ENCODE results near the gene KCNIP4. TPM values are rescaled to one million over a fixed set of nuclear protein-coding genes. Genes with fewer than 3 reads are reported as not detected.

The KCNIP4 gene
- total RNA-seq, 1 experiment from 2014 or later: not detected

GRCh38 chr4:20883231-20883630 lies 1065.3 kb downstream of the KCNIP4 start:
- no peak overlapping the region for H3K4me2 ChIP-seq
- no peaks in the 10 kb centered on the region for H3K9me3 ChIP-seq (ENCODE audit: insufficient read depth, low read depth)
- ChIA-PET POLR2A (ENCODE audit: unreplicated experiment) (no interaction called here), CTCF (no interaction called here)
- no peak for TF ChIP-seq EZH2 (IDR thresholded peaks at IDR 0.05; ENCODE audit: low read depth)
- TF ChIP-seq, protein P1, sequence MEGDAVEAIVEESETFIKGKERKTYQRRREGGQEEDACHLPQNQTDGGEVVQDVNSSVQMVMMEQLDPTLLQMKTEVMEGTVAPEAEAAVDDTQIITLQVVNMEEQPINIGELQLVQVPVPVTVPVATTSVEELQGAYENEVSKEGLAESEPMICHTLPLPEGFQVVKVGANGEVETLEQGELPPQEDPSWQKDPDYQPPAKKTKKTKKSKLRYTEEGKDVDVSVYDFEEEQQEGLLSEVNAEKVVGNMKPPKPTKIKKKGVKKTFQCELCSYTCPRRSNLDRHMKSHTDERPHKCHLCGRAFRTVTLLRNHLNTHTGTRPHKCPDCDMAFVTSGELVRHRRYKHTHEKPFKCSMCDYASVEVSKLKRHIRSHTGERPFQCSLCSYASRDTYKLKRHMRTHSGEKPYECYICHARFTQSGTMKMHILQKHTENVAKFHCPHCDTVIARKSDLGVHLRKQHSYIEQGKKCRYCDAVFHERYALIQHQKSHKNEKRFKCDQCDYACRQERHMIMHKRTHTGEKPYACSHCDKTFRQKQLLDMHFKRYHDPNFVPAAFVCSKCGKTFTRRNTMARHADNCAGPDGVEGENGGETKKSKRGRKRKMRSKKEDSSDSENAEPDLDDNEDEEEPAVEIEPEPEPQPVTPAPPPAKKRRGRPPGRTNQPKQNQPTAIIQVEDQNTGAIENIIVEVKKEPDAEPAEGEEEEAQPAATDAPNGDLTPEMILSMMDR (conservative IDR thresholded peaks at IDR 0.05): no peak
- H3K27ac ChIP-seq: no peak overlapping the region
- H4K20me1 ChIP-seq (ENCODE audit: insufficient read depth): no peaks in the 10 kb centered on the region
- H2AFZ ChIP-seq: no peak overlapping the region
- H3K79me2 ChIP-seq (ENCODE audit: low read depth): no peaks in the 10 kb centered on the region
- H3K4me1 ChIP-seq (replicated peaks; ENCODE audit: insufficient read depth): no peaks in the 10 kb centered on the region
- H3F3A ChIP-seq (ENCODE audit: insufficient read depth, low read depth): no peaks in the 10 kb centered on the region
- H3K9me2 ChIP-seq (ENCODE audit: insufficient read depth): no peaks in the 10 kb centered on the region
- DNase-seq: no peak
- H3K4me3 ChIP-seq: no peak overlapping the region
- no TSS peak for BruUV-seq (replicated peaks)
- intact Hi-C loops (cut with micrococcal nuclease; ENCODE audit: unreplicated experiment): no loop called here
- H3K27me3 ChIP-seq (ENCODE audit: insufficient read depth, low read depth): no peaks in the 10 kb centered on the region
- no peaks in the 10 kb centered on the region for H3K36me3 ChIP-seq (ENCODE audit: low read depth)

- Histone ChIP-seq H3K27ac (no peak overlapping the region), H3K79me2 (ENCODE audit: low read depth) (no peaks in the 10 kb centered on the region), H3K4me1 (replicated peaks; ENCODE audit: insufficient read depth) (no peaks in the 10 kb centered on the region), H4K20me1 (ENCODE audit: insufficient read depth) (no peaks in the 10 kb centered on the region), H2AFZ (no peak overlapping the region), H3K4me3 (no peak overlapping the region), H3F3A (ENCODE audit: insufficient read depth, low read depth) (no peaks in the 10 kb centered on the region), H3K27me3 (ENCODE audit: insufficient read depth, low read depth) (no peaks in the 10 kb centered on the region), H3K4me2 (no peak overlapping the region), H3K36me3 (ENCODE audit: low read depth) (no peaks in the 10 kb centered on the region), H3K9me3 (ENCODE audit: insufficient read depth, low read depth) (no peaks in the 10 kb centered on the region), H3K9me2 (ENCODE audit: insufficient read depth) (no peaks in the 10 kb centered on the region)
- ChIA-PET POLR2A (ENCODE audit: unreplicated experiment) (interaction anchor here (0.6 kb wide), 1 partner anchor 93 kb away, joined by 7 read pairs; no protein-coding TSS in a partner anchor), CTCF (no interaction called here)
- TF ChIP-seq, protein P1 (conservative IDR thresholded peaks at IDR 0.05): no peak
- TF ChIP-seq EZH2 (IDR thresholded peaks at IDR 0.05; ENCODE audit: low read depth): no peak
- intact Hi-C loops (cut with micrococcal nuclease; ENCODE audit: unreplicated experiment): no loop called here
- no TSS peak for BruUV-seq (replicated peaks)
- no peak for DNase-seq
These were observed 1066.1 kb downstream of the KCNIP4 start for GRCh38 chr4:20882500-20882899.

DNA sequence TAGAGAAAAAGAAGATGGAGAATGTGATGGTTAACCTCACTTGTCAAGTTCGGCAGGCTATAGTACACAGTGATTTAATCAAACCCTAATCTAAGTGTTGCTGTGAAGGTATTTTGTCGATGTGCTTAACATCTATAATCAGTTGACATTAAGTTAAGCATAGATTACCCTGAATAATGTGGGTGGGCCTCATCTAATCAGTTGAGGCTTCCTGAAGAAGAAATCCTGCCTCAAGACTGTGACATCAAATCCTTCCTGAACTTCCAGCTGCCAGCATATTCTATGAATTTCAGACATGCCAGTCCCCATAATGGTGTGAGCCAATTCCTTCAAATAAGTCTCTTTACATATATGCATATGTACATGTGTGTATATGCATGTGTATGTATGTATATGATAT lies 1066.9 kb downstream of the KCNIP4 start:
- H3F3A ChIP-seq (ENCODE audit: insufficient read depth, low read depth): no peaks in the 10 kb centered on the region
- POLR2A ChIA-PET (ENCODE audit: unreplicated experiment): no interaction called here
- TF ChIP-seq EZH2 (IDR thresholded peaks at IDR 0.05; ENCODE audit: low read depth): no peak
- TF ChIP-seq, protein P1 (conservative IDR thresholded peaks at IDR 0.05): no peak
- H3K79me2 ChIP-seq (ENCODE audit: low read depth): no peaks in the 10 kb centered on the region
- no peak overlapping the region for H2AFZ ChIP-seq
- intact Hi-C loops (cut with micrococcal nuclease; ENCODE audit: unreplicated experiment): no loop called here
- no peaks in the 10 kb centered on the region for H4K20me1 ChIP-seq (ENCODE audit: insufficient read depth)
- H3K4me2 ChIP-seq: no peak overlapping the region
- H3K36me3 ChIP-seq (ENCODE audit: low read depth): no peaks in the 10 kb centered on the region
- no peaks in the 10 kb centered on the region for H3K4me1 ChIP-seq (replicated peaks; ENCODE audit: insufficient read depth)
- H3K27me3 ChIP-seq (ENCODE audit: insufficient read depth, low read depth): no peaks in the 10 kb centered on the region
- no peak overlapping the region for H3K27ac ChIP-seq
- DNase-seq: no peak
- no TSS peak for BruUV-seq (replicated peaks)
- H3K9me2 ChIP-seq (ENCODE audit: insufficient read depth): no peaks in the 10 kb centered on the region
- no peaks in the 10 kb centered on the region for H3K9me3 ChIP-seq (ENCODE audit: insufficient read depth, low read depth)
- no peak overlapping the region for H3K4me3 ChIP-seq
- CTCF ChIA-PET: no interaction called here
